Measurements from ENCODE around the gene RIN1. TPM values are rescaled to one million over a fixed set of nuclear protein-coding genes. Genes with fewer than 3 reads are reported as not detected.
A peak's percentile ranks its signal among the peaks of the same experiment; 100 is the strongest.

The RIN1 gene
- total and polyA plus RNA-seq, 5 donors = 1.6 to 3.8 (median 2.1) TPM

GRCh38 chr11:66331542-66332370 is 4.5 kb downstream of the RIN1 start:
- intact Hi-C loops (cut with DNase I) = no loop called here
- WGBS = 86% methylated on average over 12 of the region's 12 CpGs
- Histone ChIP-seq H3K27ac (ENCODE audit: low read length) (no peak overlapping the region), H3K9me3 (ENCODE audit: control insufficient read depth, low read length) (no peaks in the 10 kb centered on the region), H3K4me3 (ENCODE audit: low read length) (no peak overlapping the region), H3K4me1 (ENCODE audit: control insufficient read depth, insufficient read depth, low read length) (peaks cover 3% of the 10 kb centered on the region), H3K27me3 (ENCODE audit: control insufficient read depth, insufficient read depth) (no peaks in the 10 kb centered on the region)
- ATAC-seq (no peak), DNase-seq (peak; percentile 10 to 31 (median 18))

DNA sequence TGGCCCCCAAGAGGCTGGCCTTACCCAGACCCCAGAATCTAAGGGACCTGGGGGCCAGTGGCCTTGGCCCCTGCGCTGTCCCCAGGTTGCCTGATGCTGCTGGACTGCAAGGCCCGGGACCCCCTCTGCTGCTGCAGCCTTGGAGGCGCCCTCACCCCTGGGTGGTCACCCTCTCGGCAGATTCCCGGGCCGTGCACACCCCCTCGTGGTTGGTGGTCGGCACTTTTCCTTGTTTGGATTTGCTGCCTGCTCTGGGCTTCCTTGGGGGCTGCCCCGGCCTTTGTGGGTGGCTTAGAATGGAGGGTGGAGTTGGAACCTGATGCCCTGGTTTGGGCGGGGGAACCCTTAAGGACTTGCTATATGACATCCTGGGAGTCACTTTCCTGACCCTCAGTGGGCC is 5.3 kb downstream of the RIN1 start:
- Histone ChIP-seq H3K27ac (ENCODE audit: low read length) (no peak overlapping the region), H3K4me3 (ENCODE audit: low read length) (no peak overlapping the region), H3K27me3 (ENCODE audit: control insufficient read depth, insufficient read depth) (no peaks in the 10 kb centered on the region), H3K9me3 (ENCODE audit: control insufficient read depth, low read length) (no peaks in the 10 kb centered on the region), H3K4me1 (ENCODE audit: control insufficient read depth, insufficient read depth, low read length) (no peaks in the 10 kb centered on the region)
- DNase-seq (peak; percentile 8 to 37 (median 31)), ATAC-seq (no peak)
- intact Hi-C loops (cut with DNase I) = no loop called here
- 60% methylated on average over 10 of the region's 10 CpGs for WGBS

DNA sequence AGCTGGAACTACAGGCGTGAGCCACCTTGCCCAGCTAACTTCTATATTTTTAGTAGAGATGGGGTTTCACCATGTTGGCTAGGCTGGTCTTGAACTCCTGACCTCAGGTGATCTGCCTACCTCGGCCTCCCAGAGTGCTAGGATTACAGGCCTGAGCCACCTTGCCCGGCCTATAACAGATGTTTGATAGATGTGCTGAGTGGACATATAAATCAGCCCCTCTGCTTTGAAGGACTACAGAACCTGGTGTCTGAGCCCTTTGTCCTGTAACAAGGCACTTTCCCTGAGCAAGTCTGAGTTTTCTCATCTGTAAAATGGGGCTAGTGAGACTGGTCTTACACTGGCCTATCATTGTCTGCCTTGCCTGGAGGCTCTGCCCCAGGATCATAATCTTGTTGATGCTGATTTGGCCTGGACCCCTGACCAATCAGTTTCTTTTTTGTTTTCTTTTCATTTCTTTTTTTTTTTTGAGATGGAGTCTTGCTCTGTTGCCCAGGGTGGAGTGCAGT is 7.0 kb downstream of the RIN1 start:
- ATAC-seq (no peak), DNase-seq (peak in 2 of 3 donors; percentile 1 to 2)
- Histone ChIP-seq H3K27me3 (ENCODE audit: control insufficient read depth, insufficient read depth) (no peaks in the 10 kb centered on the region), H3K27ac (ENCODE audit: low read length) (no peak overlapping the region), H3K4me3 (ENCODE audit: low read length) (no peak overlapping the region), H3K9me3 (ENCODE audit: control insufficient read depth, low read length) (no peaks in the 10 kb centered on the region), H3K4me1 (ENCODE audit: control insufficient read depth, insufficient read depth, low read length) (no peaks in the 10 kb centered on the region)
- intact Hi-C loops (cut with DNase I) = loop anchor here in 2 of 4 donors (2.0 kb wide), 2 partner anchors 16 to 18 kb away; no protein-coding TSS in a partner anchor
- WGBS = 90% methylated on average over 3 of the region's 3 CpGs

- H3K9me3 ChIP-seq (ENCODE audit: control insufficient read depth, low read length) = no peaks in the 10 kb centered on the region
- no peak overlapping the region for H3K4me3 ChIP-seq (ENCODE audit: low read length)
- intact Hi-C loops (cut with DNase I) = loop anchor here in 2 of 4 donors (2.0 kb wide), 2 partner anchors 16 to 18 kb away; no protein-coding TSS in a partner anchor
- WGBS = 10% methylated on average over 19 of the region's 19 CpGs
- no peaks in the 10 kb centered on the region for H3K27me3 ChIP-seq (ENCODE audit: control insufficient read depth, insufficient read depth)
- H3K4me1 ChIP-seq (ENCODE audit: control insufficient read depth, insufficient read depth, low read length) = no peaks in the 10 kb centered on the region
- no peak overlapping the region for H3K27ac ChIP-seq (ENCODE audit: low read length)
- ATAC-seq (peak; percentile 74 to 78), DNase-seq (peak; percentile 80 to 92 (median 91))
Observed at GRCh38 chr11:66328302-66329144, 7.7 kb downstream of the RIN1 start.

DNA sequence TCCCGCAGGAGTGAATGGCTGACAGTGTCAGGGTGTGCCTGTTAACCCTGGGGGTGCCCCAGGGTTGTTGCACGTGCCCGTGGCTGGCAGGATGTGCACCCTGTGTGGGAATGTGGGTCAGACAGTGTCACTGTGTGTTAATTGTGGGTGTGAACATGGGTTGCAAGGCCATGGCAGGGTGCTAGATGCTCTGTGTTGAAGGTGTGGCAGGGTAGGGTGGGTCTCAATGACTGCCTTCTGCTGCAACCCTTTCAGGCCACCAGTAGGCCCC is 8.3 kb downstream of the RIN1 start:
- Histone ChIP-seq H3K27ac (ENCODE audit: low read length) (no peak overlapping the region), H3K27me3 (ENCODE audit: control insufficient read depth, insufficient read depth) (no peaks in the 10 kb centered on the region), H3K4me3 (ENCODE audit: low read length) (no peak overlapping the region), H3K9me3 (ENCODE audit: control insufficient read depth, low read length) (no peaks in the 10 kb centered on the region), H3K4me1 (ENCODE audit: control insufficient read depth, insufficient read depth, low read length) (no peaks in the 10 kb centered on the region)
- DNase-seq (peak; percentile 25 to 69 (median 60)), ATAC-seq (peak in 1 of 2 donors; percentile 0)
- intact Hi-C loops (cut with DNase I) = loop anchor here in 2 of 4 donors (2.0 kb wide), 2 partner anchors 15 to 17 kb away; no protein-coding TSS in a partner anchor
- WGBS = 66% methylated on average over 3 of the region's 3 CpGs

GRCh38 chr11:66327171-66328030 is 8.8 kb downstream of the RIN1 start:
- WGBS = 78% methylated on average over 10 of the region's 10 CpGs
- ATAC-seq = peak; percentile 10 to 56
- Histone ChIP-seq H3K4me1 (ENCODE audit: control insufficient read depth, insufficient read depth, low read length) (no peaks in the 10 kb centered on the region), H3K27me3 (ENCODE audit: control insufficient read depth, insufficient read depth) (no peaks in the 10 kb centered on the region), H3K4me3 (ENCODE audit: low read length) (no peak overlapping the region), H3K9me3 (ENCODE audit: control insufficient read depth, low read length) (no peaks in the 10 kb centered on the region), H3K27ac (ENCODE audit: low read length) (peak overlapping the region; percentile 39)
- DNase-seq = peak; percentile 29 to 55 (median 44)
- intact Hi-C loops (cut with DNase I) = loop anchor here in 2 of 4 donors (2.0 kb wide), 2 partner anchors 15 to 17 kb away; no protein-coding TSS in a partner anchor

DNA sequence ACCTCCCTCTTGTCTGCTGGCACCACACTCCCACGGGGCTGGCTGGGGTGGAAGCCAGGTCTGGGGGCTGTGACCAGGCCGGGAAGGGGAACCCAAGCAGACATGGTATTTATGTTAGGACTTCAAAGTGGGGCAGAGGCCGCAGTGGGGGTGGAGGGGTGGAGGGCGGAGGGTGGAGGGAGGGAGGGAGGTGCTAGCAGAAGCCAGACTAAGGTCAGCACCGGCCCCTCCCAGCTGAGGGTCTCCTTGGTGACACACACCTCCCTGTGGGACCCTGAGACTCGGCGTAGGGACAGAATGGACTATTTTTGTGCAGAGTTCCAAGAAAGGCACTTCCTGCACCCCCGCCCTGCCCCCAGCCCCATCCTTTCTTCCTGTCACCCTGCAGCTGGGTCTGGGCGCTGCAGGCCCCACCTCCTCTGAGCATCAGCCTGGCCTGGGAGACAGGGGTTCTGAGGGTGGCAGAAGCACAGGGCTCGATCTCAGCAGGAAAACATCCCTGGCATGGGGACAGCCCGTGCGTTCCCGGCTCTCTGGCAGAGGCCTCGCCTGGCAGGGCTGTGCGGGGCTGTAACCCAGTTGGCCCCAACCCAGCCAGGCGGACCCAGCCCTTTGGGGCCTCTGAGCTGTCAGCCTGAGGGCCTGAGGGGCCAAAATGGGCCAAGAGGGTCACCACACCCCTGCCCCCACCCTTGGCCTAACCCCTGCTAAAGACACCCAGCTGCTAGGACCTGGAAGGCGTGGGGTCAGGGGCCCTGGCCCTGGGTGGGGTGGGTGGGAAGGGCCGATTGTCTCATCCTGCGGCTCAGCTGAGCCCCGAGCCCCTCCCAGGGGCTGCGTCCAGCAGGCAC is 9.7 kb downstream of the RIN1 start:
- intact Hi-C loops (cut with DNase I) = no loop called here
- H3K27ac ChIP-seq (ENCODE audit: low read length) = peak overlapping the region; percentile 39
- H3K4me3 ChIP-seq (ENCODE audit: low read length) = no peak overlapping the region
- no peaks in the 10 kb centered on the region for H3K9me3 ChIP-seq (ENCODE audit: control insufficient read depth, low read length)
- DNase-seq (peak; percentile 82 to 90 (median 88)), ATAC-seq (peak; percentile 60 to 62)
- WGBS = 30% methylated on average over 21 of the region's 21 CpGs
- H3K27me3 ChIP-seq (ENCODE audit: control insufficient read depth, insufficient read depth) = no peaks in the 10 kb centered on the region
- no peaks in the 10 kb centered on the region for H3K4me1 ChIP-seq (ENCODE audit: control insufficient read depth, insufficient read depth, low read length)

- no peaks in the 10 kb centered on the region for H3K4me1 ChIP-seq (ENCODE audit: control insufficient read depth, insufficient read depth, low read length)
Observed at GRCh38 chr11:66325263-66325671, 11.0 kb downstream of the RIN1 start.

DNA sequence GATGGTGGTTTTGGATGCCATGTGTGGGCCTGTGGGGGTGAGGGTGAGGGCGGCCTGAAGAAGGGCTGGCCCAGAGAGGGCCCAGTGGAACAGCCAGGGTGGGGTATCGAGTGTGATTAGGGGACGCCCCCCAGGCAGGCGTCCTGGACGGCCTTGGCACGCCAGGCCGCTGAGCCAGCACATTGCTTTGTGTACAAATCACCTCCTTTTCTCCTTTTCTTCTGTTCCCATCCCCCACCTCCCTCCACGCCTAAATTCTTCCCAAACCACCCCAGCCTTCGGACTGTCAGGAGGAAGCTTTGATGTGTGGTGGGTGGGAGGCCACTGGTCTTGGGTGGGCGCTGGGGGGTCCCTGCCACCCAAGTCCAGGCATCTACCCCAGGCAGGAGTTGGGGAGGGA is 11.6 kb downstream of the RIN1 start:
- no peaks in the 10 kb centered on the region for H3K4me1 ChIP-seq (ENCODE audit: control insufficient read depth, insufficient read depth, low read length)
- WGBS = 85% methylated on average over 10 of the region's 10 CpGs
- H3K27me3 ChIP-seq (ENCODE audit: control insufficient read depth, insufficient read depth) = no peaks in the 10 kb centered on the region
- ATAC-seq (no peak), DNase-seq (peak in 2 of 3 donors; percentile 58 to 65)
- H3K9me3 ChIP-seq (ENCODE audit: control insufficient read depth, low read length) = no peaks in the 10 kb centered on the region
- H3K27ac ChIP-seq (ENCODE audit: low read length) = no peak overlapping the region
- intact Hi-C loops (cut with DNase I) = no loop called here
- no peak overlapping the region for H3K4me3 ChIP-seq (ENCODE audit: low read length)

More at GRCh38 chr11:66325263-66325671, 11.0 kb downstream of the RIN1 start:
- no peaks in the 10 kb centered on the region for H3K9me3 ChIP-seq (ENCODE audit: control insufficient read depth, low read length)
- H3K4me3 ChIP-seq (ENCODE audit: low read length) = no peak overlapping the region
- H3K27me3 ChIP-seq (ENCODE audit: control insufficient read depth, insufficient read depth) = no peaks in the 10 kb centered on the region
- 80% methylated on average over 8 of the region's 8 CpGs for WGBS
- H3K27ac ChIP-seq (ENCODE audit: low read length) = no peak overlapping the region
- intact Hi-C loops (cut with DNase I) = no loop called here
- ATAC-seq (no peak), DNase-seq (peak in 1 of 3 donors; percentile 50)

Data from right cardiac atrium (tissue), 5 donors.